ENCODE data around the gene PLCB4.

Gene PLCB4

DNA sequence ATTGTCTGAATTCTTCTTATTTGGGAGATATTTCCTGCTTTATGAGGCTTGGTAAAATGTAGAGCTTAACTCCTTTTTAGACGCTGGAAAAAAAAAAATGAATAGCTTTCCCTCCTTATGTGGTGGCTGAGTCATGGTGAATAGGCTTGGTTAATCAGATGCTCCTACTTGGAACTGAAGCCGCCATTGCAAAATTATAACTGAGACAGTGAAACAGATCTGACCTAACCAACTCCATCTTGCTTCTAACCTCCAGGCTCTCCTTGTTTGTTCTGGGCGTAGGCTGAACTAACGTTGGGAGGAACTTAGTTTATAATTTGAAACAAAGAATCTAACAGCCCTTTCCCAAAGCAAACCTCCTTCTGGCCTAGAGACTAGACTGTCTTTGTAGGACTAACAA is 43.2 kb upstream of the PLCB4 start:
- TF ChIP-seq, protein P1, sequence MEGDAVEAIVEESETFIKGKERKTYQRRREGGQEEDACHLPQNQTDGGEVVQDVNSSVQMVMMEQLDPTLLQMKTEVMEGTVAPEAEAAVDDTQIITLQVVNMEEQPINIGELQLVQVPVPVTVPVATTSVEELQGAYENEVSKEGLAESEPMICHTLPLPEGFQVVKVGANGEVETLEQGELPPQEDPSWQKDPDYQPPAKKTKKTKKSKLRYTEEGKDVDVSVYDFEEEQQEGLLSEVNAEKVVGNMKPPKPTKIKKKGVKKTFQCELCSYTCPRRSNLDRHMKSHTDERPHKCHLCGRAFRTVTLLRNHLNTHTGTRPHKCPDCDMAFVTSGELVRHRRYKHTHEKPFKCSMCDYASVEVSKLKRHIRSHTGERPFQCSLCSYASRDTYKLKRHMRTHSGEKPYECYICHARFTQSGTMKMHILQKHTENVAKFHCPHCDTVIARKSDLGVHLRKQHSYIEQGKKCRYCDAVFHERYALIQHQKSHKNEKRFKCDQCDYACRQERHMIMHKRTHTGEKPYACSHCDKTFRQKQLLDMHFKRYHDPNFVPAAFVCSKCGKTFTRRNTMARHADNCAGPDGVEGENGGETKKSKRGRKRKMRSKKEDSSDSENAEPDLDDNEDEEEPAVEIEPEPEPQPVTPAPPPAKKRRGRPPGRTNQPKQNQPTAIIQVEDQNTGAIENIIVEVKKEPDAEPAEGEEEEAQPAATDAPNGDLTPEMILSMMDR (IDR thresholded peaks at IDR 0.05; ENCODE audit: low read length, missing control alignments) = no peak
- H3K4me3 ChIP-seq (replicated peaks; ENCODE audit: low read depth, low read length) = no peak overlapping the region
- DNase-seq (ENCODE audit: low read depth) = peak; percentile 30

DNA sequence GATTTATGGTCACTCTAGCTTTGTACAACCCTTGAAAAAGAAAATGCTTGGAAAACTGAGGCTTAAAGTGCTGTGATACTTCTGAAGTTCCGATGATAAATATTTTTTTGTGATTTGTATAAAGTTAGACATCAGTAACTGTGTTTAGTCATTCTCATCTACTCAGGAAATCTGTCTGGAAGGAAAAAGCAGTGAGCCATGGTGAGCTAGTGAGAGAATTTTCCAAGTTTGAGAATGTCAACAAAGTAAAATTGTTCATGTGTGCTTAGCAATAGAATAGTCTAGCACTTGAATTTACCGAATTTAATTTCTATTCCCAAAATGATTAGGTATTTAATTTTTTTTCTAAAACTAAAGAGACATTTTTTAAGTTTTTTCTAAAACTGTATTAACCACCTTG is 41.3 kb upstream of the PLCB4 start:
- H3K4me3 ChIP-seq (replicated peaks; ENCODE audit: low read depth, low read length) = no peak overlapping the region
- TF ChIP-seq, protein P1 (IDR thresholded peaks at IDR 0.05; ENCODE audit: low read length, missing control alignments) = no peak
- DNase-seq (ENCODE audit: low read depth) = no peak

DNA sequence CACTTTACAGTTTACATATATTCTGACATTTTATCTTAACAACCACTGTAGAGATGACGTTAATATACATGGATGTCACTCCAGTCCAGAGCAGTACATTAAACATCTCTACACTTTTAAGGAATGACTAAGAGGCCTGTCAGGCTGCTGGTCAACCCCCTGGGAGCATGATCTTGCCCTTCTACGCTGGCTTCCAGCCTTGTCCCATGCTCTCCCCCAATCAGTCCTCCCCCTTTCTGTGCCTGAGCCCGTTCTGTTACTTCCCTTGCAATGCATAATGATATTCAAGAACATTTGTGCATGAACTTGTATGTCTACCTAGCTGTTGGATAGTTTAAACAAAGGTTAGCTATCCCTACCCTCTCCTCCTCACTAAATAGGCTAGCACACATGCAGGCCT is 40.5 kb upstream of the PLCB4 start:
- no peak overlapping the region for H3K4me3 ChIP-seq (replicated peaks; ENCODE audit: low read depth, low read length)
- TF ChIP-seq, protein P1 (IDR thresholded peaks at IDR 0.05; ENCODE audit: low read length, missing control alignments) = no peak
- no peak for DNase-seq (ENCODE audit: low read depth)

DNA sequence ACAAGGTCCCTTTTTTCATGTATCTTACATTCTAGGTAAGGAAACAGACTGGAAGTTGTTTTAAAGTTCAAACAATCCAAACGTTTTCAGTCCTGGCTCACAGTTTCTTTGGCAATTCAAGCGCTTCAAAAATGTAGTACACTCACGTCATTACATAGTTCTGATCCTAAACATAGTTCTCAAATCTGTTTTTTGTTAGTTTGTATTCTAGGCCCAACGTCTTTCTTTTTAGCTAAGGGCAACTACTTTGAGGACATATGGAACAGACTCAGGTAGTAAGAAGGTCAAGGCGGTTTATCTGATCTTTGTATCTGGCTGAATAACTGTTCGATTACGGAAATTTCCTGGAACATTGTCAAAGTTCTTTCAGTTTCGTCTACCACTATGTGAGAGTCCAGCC is 36.9 kb upstream of the PLCB4 start:
- TF ChIP-seq, protein P1 (IDR thresholded peaks at IDR 0.05; ENCODE audit: low read length, missing control alignments) = no peak
- DNase-seq (ENCODE audit: low read depth) = peak; percentile 43
- no peak overlapping the region for H3K4me3 ChIP-seq (replicated peaks; ENCODE audit: low read depth, low read length)

DNA sequence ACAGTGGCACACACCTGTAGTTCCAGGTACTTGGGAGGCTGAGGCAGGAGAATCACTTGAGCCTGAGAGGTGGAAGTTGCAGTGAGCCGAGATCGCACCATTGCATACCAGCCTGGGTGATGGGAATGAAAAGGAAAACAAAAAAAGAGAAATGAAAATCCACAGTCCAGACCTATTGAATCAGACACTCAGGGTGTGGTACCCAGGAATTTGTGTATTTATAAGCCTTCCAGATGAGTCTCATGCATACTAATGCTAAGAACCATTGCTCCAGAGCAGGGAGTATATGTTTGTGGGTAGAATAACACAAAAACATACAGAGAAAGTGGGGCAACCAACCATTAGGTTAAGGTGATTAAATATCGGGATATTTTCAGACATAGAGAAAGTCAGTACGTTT is 36.1 kb upstream of the PLCB4 start:
- no peak for DNase-seq (ENCODE audit: low read depth)
- TF ChIP-seq, protein P1 (IDR thresholded peaks at IDR 0.05; ENCODE audit: low read length, missing control alignments) = no peak
- H3K4me3 ChIP-seq (replicated peaks; ENCODE audit: low read depth, low read length) = no peak overlapping the region

DNA sequence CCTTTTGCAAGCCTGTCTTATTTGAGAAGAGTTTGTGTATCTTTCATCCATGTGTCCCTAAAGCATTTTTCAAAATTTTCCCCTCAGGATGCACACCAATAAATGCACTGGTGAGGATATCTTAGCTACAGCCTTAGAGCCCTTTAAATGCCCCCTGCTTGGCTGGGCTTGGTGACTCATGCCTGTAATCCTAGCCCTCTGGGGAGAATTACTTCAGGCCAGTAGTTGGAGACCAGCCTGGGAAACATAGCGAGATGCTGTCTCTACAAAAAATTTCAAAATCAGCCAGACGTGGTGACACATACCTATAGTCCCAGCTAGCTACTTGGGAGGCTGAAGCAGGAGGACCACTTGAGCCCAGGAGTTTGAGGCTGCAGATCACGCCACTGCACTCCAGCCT is 33.8 kb upstream of the PLCB4 start:
- no peak overlapping the region for H3K4me3 ChIP-seq (replicated peaks; ENCODE audit: low read depth, low read length)
- peak; percentile 74 for DNase-seq (ENCODE audit: low read depth)
- TF ChIP-seq, protein P1 (IDR thresholded peaks at IDR 0.05; ENCODE audit: low read length, missing control alignments) = no peak

DNA sequence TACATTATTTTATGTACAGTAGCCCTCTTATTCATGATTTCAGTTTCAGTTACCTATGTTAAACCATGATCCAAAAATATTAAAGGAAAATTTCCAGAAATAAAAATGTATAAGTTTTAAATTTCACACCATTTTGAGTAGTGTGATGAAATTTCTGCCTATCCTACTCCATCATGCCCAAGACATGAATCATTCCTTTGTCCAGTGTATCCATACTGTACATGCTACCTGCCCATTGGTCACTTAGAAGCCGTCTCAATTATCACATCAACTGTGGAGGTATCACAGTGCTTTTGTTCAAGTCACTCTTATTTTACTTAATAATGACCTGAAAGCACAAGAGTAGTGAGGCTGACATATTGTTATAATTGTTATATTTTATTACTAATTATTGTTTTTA is 32.3 kb upstream of the PLCB4 start:
- TF ChIP-seq, protein P1 (IDR thresholded peaks at IDR 0.05; ENCODE audit: low read length, missing control alignments) = no peak
- DNase-seq (ENCODE audit: low read depth) = no peak
- no peak overlapping the region for H3K4me3 ChIP-seq (replicated peaks; ENCODE audit: low read depth, low read length)

Measured in fibroblast of pulmonary artery (primary cell).